ENCODE data around the gene NTN4.

The NTN4 gene

DNA sequence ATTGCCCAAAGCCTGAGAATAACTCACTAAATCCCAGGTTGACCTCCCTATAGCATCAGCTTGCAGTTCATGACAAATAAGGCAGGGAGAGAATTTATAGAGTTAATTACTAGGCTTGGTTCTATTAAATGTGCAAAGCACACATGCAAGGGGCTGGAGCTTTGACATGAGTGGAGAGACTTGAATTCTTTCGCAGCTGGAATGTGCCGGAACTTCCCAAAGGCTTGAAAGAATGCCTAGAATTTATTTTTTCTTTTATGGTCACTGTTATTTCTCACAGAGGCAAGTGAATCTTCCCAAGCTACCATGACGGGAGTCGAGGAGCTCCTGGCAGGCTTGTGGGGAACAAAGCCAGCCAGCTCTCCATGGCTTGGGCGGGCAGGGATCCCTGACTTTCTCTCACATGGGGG lies 143.8 kb downstream of the NTN4 start:
- Histone ChIP-seq H3K9ac (ENCODE audit: low read length) (no peak overlapping the region), H3K36me3 (ENCODE audit: insufficient read depth, low read length) (no peaks in the 10 kb centered on the region), H3K4me1 (ENCODE audit: insufficient read depth, low read length) (peaks cover 11% of the 10 kb centered on the region), H3K27me3 (ENCODE audit: control insufficient read depth in 1 of 2, insufficient read depth in 2 of 2, low read length in 2 of 2) (no peaks in the 10 kb centered on the region), H3K4me3 (ENCODE audit: low read depth in 1 of 2, low read length in 2 of 2) (no peak overlapping the region), H3K27ac (ENCODE audit: low read depth, low read length) (no peak overlapping the region), H3K9me3 (ENCODE audit: low read length) (no peaks in the 10 kb centered on the region)

DNA sequence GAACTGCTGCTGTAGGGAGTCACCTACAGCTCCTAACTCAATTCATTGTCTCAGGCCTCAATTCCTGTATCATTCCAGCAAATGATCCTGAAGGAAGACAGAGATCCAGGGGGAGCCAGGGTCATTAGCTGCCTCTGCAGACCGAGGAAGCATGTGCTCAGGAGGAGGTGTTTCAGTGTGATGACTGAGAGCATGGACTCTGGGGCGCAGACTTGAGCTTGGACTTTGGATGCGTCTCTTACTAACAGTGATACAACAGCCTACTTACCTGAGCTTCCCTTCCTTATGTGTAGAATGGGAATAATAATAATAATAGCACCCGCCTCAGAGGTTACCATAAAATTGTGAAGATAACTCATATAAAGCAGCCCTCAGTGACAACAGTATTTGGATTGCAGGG lies 147.3 kb downstream of the NTN4 start:
- H3K36me3 ChIP-seq (ENCODE audit: insufficient read depth, low read length) = no peaks in the 10 kb centered on the region
- H3K9me3 ChIP-seq (ENCODE audit: low read length) = no peaks in the 10 kb centered on the region
- H3K4me3 ChIP-seq (ENCODE audit: low read depth in 1 of 2, low read length in 2 of 2) = no peak overlapping the region
- H3K9ac ChIP-seq (ENCODE audit: low read length) = no peak overlapping the region
- H3K4me1 ChIP-seq (ENCODE audit: insufficient read depth, low read length) = peaks cover 11% of the 10 kb centered on the region
- H3K27me3 ChIP-seq (ENCODE audit: control insufficient read depth in 1 of 2, insufficient read depth in 2 of 2, low read length in 2 of 2) = no peaks in the 10 kb centered on the region
- no peak overlapping the region for H3K27ac ChIP-seq (ENCODE audit: low read depth, low read length)

DNA sequence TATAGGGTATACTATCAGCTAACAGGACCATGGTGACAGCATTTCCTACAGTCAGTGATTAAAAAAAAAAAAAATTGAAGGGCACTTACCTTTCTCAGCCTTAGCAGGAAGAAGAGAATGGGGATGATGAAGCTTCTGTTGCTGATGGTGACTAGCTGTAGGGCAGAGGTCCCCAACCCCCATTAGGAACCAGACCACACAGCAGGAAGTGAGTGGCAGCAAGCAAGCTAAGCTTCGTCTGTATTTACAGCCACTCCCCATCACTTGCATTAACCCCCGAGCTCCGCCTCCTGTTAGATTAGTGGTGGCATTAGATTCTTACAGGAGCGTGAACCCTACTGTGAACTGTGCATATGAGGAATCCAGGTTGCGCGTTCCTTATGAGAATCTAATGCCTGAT lies 148.0 kb downstream of the NTN4 start:
- H3K27me3 ChIP-seq (ENCODE audit: control insufficient read depth in 1 of 2, insufficient read depth in 2 of 2, low read length in 2 of 2) = no peaks in the 10 kb centered on the region
- no peaks in the 10 kb centered on the region for H3K36me3 ChIP-seq (ENCODE audit: insufficient read depth, low read length)
- no peaks in the 10 kb centered on the region for H3K9me3 ChIP-seq (ENCODE audit: low read length)
- H3K4me1 ChIP-seq (ENCODE audit: insufficient read depth, low read length) = peaks cover 11% of the 10 kb centered on the region
- H3K4me3 ChIP-seq (ENCODE audit: low read depth in 1 of 2, low read length in 2 of 2) = no peak overlapping the region
- no peak overlapping the region for H3K27ac ChIP-seq (ENCODE audit: low read depth, low read length)
- no peak overlapping the region for H3K9ac ChIP-seq (ENCODE audit: low read length)

DNA sequence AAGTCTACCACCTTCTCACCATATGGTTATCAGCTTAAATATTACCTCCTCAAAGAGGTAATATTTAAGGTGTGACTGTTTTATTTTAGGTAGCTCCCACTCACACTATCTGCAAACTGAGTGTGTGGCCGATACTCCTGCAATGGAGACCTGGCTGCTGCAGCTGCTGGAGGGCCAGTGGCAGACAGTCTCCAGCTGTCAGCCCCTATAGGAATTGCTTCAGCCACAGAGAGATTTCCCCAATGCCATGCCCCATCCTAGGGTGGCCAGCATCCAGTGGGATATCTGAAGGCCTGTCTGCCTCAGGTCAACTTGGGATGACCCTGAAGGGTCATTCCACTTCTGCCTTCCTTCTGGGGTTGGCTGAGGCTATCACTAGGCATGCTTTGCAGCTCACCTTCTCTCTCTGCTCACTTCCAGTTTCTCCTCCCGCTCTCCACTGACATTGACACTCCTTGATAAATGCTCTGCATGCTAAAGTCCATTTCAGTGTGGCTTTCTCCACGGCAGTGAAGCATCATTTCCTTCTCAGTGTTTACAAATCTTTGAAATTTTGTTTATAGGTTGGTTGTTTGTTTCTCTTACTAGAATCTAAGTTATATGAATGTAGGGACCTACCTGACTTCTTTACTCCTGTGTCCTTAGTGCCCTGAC lies 149.1 kb downstream of the NTN4 start:
- Histone ChIP-seq H3K36me3 (ENCODE audit: insufficient read depth, low read length) (no peaks in the 10 kb centered on the region), H3K4me1 (ENCODE audit: insufficient read depth, low read length) (peaks cover 3% of the 10 kb centered on the region), H3K9ac (ENCODE audit: low read length) (no peak overlapping the region), H3K9me3 (ENCODE audit: low read length) (no peaks in the 10 kb centered on the region), H3K27ac (ENCODE audit: low read depth, low read length) (no peak overlapping the region), H3K4me3 (ENCODE audit: low read depth in 1 of 2, low read length in 2 of 2) (no peak overlapping the region), H3K27me3 (ENCODE audit: control insufficient read depth in 1 of 2, insufficient read depth in 2 of 2, low read length in 2 of 2) (no peaks in the 10 kb centered on the region)

DNA sequence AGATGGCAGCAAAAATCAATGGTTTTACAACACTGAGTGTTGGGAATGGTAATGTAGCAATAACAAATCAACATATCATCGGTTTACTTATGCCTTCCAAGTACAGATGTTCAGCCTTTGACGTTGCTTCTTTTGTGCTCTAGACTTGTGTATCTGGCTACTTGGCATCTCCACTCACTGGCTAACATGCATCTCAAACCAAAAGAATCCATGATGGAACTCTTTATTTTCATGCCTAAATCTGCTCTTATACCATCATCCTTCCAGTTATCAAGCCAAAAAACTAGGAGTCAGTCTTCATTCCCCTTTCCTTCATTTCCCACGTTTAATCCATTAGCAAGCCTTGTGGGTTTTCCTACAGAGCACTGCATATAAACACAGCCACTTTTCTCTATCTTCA lies 150.0 kb downstream of the NTN4 start:
- H3K9ac ChIP-seq (ENCODE audit: low read length) = no peak overlapping the region
- no peak overlapping the region for H3K27ac ChIP-seq (ENCODE audit: low read depth, low read length)
- no peak overlapping the region for H3K4me3 ChIP-seq (ENCODE audit: low read depth in 1 of 2, low read length in 2 of 2)
- no peaks in the 10 kb centered on the region for H3K36me3 ChIP-seq (ENCODE audit: insufficient read depth, low read length)
- no peaks in the 10 kb centered on the region for H3K4me1 ChIP-seq (ENCODE audit: insufficient read depth, low read length)
- H3K27me3 ChIP-seq (ENCODE audit: control insufficient read depth in 1 of 2, insufficient read depth in 2 of 2, low read length in 2 of 2) = no peaks in the 10 kb centered on the region
- no peaks in the 10 kb centered on the region for H3K9me3 ChIP-seq (ENCODE audit: low read length)

DNA sequence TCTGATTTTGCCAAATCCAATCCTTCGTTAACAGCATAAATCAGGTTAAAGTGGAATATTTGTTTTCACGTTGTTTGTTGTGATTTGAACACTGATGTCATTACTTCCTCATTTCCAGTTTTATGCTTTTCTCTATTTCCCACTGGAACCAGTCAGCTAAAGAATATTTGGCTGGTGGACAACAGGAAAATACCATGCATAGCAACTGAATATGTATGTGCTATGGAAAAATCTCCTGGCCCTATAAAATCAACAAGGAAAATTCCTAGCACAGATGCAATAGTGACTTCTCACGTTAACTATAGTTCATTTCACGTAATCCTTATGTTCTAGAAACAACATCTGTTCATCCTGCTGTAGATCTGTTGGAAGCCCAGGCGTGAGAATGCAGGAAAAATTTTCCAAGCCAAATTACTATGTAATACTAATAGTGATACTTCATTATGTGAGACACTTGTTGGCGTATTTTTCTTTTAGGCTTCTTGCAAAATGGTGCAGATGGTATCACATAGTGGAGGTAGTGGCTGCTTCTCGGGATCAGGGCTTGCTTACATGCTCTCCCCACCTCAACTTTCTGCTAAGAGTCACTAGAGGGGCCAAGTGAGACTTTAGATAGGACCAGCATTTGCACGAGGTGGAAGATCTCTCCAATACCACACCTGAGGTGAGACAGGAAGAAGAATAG lies 153.0 kb downstream of the NTN4 start:
- no peaks in the 10 kb centered on the region for H3K9me3 ChIP-seq (ENCODE audit: low read length)
- H3K36me3 ChIP-seq (ENCODE audit: insufficient read depth, low read length) = no peaks in the 10 kb centered on the region
- no peaks in the 10 kb centered on the region for H3K27me3 ChIP-seq (ENCODE audit: control insufficient read depth in 1 of 2, insufficient read depth in 2 of 2, low read length in 2 of 2)
- H3K4me1 ChIP-seq (ENCODE audit: insufficient read depth, low read length) = peaks cover 8% of the 10 kb centered on the region
- no peak overlapping the region for H3K27ac ChIP-seq (ENCODE audit: low read depth, low read length)
- H3K4me3 ChIP-seq (ENCODE audit: low read depth in 1 of 2, low read length in 2 of 2) = no peak overlapping the region
- no peak overlapping the region for H3K9ac ChIP-seq (ENCODE audit: low read length)

DNA sequence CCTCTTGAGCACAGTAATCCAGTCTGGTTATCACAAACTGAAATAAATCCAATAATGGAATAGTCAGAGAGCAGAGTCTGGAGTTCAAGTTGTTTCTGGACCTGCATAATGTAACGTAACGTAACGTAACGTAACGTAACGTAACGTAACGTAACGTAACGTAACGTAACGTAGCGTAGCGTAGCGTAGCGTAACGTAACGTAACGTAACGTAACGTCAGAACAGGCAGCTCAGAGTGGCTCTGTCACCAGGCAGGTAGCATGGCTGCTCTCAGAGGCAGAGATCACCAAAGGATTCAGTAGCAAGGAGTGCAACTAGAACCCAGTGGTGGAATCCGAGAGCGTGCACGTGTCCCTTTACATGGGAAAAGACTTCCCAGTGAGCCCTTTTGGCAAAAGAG lies 153.6 kb downstream of the NTN4 start:
- H3K9ac ChIP-seq (ENCODE audit: low read length) = no peak overlapping the region
- H3K27me3 ChIP-seq (ENCODE audit: control insufficient read depth in 1 of 2, insufficient read depth in 2 of 2, low read length in 2 of 2) = no peaks in the 10 kb centered on the region
- H3K27ac ChIP-seq (ENCODE audit: low read depth, low read length) = no peak overlapping the region
- H3K36me3 ChIP-seq (ENCODE audit: insufficient read depth, low read length) = no peaks in the 10 kb centered on the region
- no peaks in the 10 kb centered on the region for H3K9me3 ChIP-seq (ENCODE audit: low read length)
- peaks cover 8% of the 10 kb centered on the region for H3K4me1 ChIP-seq (ENCODE audit: insufficient read depth, low read length)
- H3K4me3 ChIP-seq (ENCODE audit: low read depth in 1 of 2, low read length in 2 of 2) = no peak overlapping the region

DNA sequence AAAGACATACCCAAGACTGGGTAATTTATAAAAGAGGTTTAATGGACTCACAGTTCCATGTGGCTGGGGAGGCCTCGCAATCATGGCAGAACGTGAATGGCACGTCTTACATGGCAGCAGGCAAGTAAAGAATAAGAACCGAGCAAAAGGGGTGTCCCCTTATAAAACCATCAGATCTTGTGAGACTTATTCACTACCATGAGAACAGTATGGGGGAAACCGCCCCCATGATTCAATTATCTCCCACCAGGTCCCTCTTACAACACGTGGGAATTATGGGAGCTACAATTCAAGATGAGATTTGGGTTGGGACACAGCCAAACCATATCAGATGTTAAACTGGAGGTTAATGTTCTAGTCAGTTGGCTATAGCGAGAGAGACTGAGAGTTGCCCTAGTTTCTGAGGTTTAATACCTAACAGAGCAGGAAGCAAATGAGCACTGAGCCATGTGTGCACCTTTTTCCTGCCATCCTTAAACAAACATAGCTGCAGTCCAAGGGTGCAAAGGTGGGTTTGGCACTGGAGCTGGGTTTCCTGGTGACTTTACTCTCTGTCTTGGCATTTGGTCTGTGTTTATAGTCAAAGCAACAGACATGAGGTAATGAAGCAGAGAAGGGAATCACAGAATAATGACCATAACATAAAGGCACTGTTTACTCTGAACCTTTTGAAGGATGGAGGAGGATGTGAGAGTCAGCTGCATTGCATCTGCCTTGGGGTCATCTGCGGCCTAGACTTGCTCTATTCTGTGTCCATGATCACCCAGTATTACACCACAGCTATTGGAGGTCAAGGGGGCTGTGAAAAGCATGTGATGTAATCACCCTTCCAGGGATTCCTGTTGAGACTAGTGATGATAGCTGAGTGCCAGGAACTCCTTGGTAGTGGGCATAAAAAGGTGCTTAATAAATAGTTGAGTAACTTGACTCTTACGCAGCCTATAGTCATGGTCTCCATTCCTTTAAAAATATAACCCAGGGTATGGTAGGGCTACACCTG lies 155.6 kb downstream of the NTN4 start:
- H3K4me3 ChIP-seq (ENCODE audit: low read depth in 1 of 2, low read length in 2 of 2) = no peak overlapping the region
- no peaks in the 10 kb centered on the region for H3K36me3 ChIP-seq (ENCODE audit: insufficient read depth, low read length)
- H3K27me3 ChIP-seq (ENCODE audit: control insufficient read depth in 1 of 2, insufficient read depth in 2 of 2, low read length in 2 of 2) = no peaks in the 10 kb centered on the region
- H3K27ac ChIP-seq (ENCODE audit: low read depth, low read length) = no peak overlapping the region
- H3K4me1 ChIP-seq (ENCODE audit: insufficient read depth, low read length) = peaks cover 8% of the 10 kb centered on the region
- no peaks in the 10 kb centered on the region for H3K9me3 ChIP-seq (ENCODE audit: low read length)
- no peak overlapping the region for H3K9ac ChIP-seq (ENCODE audit: low read length)

DNA sequence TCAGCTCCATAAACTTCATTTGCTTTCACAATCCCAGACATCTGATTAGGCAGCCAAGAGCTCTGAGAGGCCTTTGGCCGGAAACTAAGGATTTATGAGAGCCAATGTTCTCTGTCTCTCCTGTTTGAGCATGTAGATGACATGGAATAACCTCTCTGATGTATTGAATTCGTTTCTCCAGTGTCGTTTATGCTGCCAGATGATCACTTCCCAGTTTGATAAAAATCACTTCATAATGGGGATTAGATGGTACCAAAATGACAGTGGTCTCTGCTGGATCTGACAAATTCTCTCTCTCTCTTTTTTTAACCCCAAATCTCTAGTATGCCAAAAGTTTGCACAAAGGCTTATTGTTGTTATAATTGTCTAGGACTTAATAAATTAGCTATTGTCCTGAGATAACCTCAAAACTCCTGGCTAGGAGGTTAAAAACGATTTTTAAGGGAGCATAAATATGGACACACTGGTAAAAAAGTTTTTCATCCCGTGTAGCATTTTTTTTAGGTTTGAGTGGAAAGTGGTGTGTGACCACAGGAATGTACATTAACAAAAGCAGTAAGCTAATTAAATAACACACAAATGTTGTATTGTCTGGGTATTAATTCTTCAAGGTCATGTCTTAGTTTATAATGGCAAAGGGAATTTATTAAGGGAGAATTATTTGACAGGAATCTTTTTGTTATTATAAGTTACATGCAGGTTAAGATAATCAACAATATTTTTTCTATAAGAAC lies 156.7 kb downstream of the NTN4 start:
- Histone ChIP-seq H3K9me3 (ENCODE audit: low read length) (no peaks in the 10 kb centered on the region), H3K4me1 (ENCODE audit: insufficient read depth, low read length) (peaks cover 8% of the 10 kb centered on the region), H3K36me3 (ENCODE audit: insufficient read depth, low read length) (no peaks in the 10 kb centered on the region), H3K4me3 (ENCODE audit: low read depth in 1 of 2, low read length in 2 of 2) (no peak overlapping the region), H3K27me3 (ENCODE audit: control insufficient read depth in 1 of 2, insufficient read depth in 2 of 2, low read length in 2 of 2) (no peaks in the 10 kb centered on the region), H3K9ac (ENCODE audit: low read length) (no peak overlapping the region), H3K27ac (ENCODE audit: low read depth, low read length) (no peak overlapping the region)

DNA sequence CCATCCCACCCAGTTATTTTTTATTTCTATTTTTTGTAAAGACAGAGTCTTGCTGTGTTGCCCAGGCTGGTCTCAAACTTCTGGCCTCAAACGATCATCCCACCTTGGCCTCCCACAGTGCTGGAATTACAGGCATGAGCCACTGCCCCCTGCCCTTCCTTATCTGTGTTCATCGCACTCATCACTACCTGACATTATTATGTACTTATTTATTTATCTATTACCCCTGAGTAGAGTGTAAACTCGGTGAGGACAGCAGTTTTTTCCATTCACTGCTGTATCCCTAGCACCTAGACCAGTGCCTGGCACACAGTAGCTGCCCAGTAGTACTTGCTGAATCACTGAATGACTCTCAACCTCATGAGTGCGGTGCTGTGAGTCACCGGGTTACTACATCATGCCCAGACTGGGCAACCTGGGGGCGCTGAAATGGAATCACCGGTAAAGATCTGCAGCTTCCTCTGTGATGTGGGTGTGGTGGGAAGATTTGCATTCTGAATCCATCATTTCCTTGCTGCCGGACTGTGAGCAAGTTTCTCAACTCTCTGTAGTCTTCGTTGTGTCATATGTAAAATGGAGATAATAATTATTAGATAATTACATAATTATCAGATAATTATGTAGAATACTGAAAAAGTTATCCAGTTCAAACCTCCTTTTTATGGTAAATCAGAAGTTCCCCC lies 157.4 kb downstream of the NTN4 start:
- Histone ChIP-seq H3K9me3 (ENCODE audit: low read length) (no peaks in the 10 kb centered on the region), H3K27ac (ENCODE audit: low read depth, low read length) (no peak overlapping the region), H3K36me3 (ENCODE audit: insufficient read depth, low read length) (no peaks in the 10 kb centered on the region), H3K4me1 (ENCODE audit: insufficient read depth, low read length) (peaks cover 8% of the 10 kb centered on the region), H3K27me3 (ENCODE audit: control insufficient read depth in 1 of 2, insufficient read depth in 2 of 2, low read length in 2 of 2) (no peaks in the 10 kb centered on the region), H3K4me3 (ENCODE audit: low read depth in 1 of 2, low read length in 2 of 2) (no peak overlapping the region), H3K9ac (ENCODE audit: low read length) (no peak overlapping the region)

All from muscle layer of colon (tissue), 2 donors.